GM19239 (cell line): ENCODE data around the gene PCDHGB5.
"Not testable (repeated sequence)": the region's sequence is repeated elsewhere in the genome, so short reads cannot be mapped to it uniquely, and the experiment has no call there.

Experiments
- DNase-seq: peaks from one replicate; pipeline ENCODE4 v3.0.0; 2011; ENCODE audit warnings: low spot score; ENCODE audit not compliant: insufficient read length
- FAIRE-seq: peaks from 2 replicates; lab custom pipeline; 2011; peaks lifted over from hg19 to GRCh38; lab: Jason Lieb, UNC

Gene PCDHGB5

DNA sequence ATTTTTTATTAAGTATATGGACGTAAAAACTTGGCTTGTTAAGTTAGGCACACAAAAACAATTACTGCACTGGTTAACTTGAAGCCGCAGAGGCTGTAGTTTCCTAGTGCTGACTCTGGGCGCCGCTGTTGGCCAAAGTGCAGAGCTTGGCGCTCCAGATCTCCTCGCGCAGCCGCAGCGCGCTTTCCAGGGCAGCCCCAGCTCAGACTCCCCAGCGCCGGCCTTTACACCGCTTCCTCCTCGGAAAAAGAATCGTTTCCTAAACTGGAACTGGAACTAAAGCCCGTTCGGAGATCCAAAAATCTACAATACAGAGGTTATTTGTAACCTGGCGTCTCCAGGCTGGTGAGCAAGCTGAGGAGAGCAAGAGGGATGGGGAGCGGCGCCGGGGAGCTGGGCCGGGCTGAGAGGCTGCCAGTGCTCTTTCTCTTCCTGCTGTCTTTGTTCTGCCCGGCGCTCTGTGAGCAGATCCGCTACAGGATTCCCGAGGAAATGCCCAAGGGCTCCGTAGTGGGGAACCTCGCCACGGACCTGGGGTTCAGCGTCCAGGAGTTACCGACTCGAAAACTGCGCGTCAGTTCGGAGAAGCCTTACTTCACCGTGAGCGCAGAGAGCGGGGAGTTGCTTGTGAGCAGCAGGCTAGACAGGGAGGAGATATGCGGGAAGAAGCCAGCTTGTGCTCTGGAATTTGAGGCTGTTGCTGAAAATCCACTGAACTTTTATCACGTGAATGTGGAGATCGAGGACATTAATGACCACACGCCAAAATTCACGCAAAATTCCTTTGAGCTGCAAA lies at the start of gene PCDHGB5:
Gene PCDHGB5, plus strand, starts transcription at position 192 of the 796 bp plus-strand sequence. Its CDS starts 181 bp downstream, at position 373.
- peak; percentile 86 for FAIRE-seq
- not testable (repeated sequence) for DNase-seq

DNA sequence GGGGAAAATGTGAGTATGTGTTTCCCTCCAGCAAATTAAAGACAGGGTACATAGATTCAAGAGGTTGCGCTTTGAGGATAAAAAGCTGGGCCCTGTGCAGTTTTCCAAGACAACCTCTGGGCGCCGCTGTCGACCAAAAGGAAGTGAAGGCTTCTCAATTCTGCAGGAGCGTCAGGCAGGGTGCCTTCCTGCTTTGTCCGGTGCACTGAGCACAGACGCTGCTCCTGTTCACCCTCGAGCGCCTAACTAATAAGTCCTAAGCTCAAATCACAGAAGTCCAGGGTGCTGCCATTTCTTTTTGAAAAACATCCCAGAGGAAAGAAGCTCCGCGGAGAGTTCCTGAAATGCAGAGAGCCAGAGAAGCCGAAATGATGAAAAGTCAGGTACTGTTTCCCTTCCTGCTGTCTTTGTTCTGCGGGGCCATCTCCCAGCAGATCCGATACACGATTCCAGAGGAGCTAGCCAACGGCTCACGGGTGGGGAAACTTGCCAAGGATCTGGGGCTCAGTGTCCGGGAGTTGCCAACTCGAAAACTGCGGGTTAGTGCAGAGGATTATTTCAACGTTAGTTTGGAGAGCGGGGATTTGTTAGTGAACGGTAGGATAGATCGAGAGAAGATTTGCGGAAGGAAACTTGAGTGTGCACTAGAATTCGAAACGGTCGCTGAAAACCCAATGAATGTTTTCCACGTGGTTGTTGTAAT lies 47.7 kb upstream of the PCDHGB5 start, which contains the start of gene PCDHGB1:
Gene PCDHGB1, plus strand, starts transcription at position 183 of the 703 bp plus-strand sequence. Its CDS starts 162 bp downstream, at position 345.
- DNase-seq (no peak), FAIRE-seq (no peak)

DNA sequence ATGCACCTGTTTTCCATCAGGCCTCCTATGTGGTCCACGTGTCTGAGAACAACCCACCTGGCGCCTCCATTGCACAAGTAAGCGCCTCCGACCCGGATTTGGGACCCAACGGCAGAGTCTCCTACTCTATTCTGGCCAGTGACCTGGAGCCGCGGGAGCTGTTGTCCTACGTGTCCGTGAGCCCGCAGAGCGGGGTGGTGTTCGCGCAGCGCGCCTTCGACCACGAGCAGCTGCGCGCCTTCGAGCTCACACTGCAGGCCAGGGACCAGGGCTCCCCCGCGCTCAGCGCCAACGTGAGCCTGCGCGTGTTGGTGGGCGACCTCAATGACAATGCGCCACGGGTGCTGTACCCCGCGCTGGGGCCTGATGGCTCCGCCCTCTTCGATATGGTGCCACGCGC lies 46.2 kb upstream of the PCDHGB5 start:
- DNase-seq (no peak), FAIRE-seq (no peak)

DNA sequence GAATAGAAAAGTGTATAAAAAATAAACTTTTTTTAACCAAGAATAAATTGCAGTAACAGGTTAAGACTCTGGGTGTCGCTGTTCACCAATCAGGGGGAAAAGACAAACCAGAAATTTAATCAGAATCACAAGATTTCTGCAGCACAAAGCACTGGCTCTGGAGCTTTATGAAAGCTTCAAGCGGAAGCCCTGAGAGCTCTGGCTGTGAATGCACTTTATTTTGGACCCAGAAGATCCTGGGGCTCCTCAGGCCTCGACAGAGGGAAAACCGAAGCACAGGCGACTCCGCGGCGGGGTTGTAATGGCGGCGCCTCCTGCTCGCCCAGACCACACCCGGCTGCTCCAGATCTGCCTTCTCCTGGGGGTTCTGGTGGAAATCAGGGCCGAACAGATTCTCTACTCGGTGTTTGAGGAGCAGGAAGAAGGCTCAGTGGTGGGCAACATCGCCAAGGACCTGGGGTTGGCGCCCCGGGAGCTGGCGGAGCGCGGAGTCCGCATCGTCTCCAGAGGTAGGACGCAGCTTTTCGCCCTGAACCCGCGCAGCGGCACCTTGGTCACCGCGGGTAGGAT lies 42.8 kb upstream of the PCDHGB5 start, which contains the start of gene PCDHGA4:
Gene PCDHGA4, plus strand, starts transcription at position 122 of the 570 bp plus-strand sequence. Its CDS starts 87 bp downstream, at position 209.
- FAIRE-seq, result no peak
- no peak for DNase-seq

DNA sequence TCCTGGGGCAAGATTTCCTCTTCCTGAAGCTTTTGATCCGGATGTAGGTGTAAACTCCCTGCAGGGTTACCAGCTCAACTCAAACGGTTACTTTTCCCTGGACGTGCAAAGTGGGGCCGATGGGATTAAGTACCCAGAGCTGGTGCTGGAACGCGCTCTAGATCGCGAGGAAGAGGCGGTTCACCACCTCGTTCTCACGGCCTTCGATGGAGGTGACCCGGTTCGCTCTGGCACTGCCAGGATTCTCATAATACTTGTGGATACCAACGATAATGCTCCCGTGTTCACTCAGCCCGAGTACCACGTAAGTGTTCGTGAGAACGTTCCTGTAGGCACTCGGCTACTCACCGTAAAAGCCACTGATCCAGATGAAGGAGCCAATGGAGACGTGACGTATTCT lies 42.1 kb upstream of the PCDHGB5 start:
- DNase-seq, result no peak
- no peak for FAIRE-seq

DNA sequence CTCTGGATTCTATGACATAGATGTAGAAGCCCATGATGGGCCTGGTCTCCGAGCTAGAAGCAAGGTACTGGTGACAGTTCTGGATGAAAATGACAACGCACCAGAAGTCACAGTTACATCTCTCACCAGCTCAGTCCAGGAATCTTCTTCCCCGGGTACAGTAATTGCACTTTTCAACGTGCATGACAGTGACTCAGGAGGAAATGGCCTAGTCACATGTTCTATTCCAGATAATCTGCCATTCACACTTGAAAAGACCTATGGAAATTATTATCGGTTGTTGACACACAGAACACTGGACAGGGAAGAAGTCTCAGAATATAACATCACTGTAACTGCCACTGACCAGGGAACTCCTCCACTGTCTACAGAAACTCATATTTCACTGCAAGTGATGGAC lies 41.6 kb upstream of the PCDHGB5 start:
- FAIRE-seq (no peak), DNase-seq (no peak)

DNA sequence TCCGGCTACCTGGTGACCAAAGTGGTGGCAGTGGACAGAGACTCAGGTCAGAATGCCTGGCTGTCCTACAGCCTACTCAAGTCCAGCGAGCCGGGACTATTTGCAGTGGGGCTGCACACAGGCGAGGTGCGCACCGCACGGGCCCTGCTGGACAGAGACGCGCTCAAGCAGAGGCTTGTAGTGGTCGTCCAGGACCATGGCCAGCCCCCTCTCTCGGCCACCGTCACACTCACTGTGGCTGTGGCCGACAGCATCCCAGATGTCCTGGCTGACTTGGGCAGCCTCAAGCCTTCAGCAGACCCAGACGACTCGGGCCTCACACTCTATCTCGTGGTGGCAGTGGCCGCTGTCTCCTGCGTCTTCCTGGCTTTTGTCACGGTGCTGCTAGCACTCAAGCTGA lies 40.8 kb upstream of the PCDHGB5 start:
- DNase-seq (no peak), FAIRE-seq (no peak)

DNA sequence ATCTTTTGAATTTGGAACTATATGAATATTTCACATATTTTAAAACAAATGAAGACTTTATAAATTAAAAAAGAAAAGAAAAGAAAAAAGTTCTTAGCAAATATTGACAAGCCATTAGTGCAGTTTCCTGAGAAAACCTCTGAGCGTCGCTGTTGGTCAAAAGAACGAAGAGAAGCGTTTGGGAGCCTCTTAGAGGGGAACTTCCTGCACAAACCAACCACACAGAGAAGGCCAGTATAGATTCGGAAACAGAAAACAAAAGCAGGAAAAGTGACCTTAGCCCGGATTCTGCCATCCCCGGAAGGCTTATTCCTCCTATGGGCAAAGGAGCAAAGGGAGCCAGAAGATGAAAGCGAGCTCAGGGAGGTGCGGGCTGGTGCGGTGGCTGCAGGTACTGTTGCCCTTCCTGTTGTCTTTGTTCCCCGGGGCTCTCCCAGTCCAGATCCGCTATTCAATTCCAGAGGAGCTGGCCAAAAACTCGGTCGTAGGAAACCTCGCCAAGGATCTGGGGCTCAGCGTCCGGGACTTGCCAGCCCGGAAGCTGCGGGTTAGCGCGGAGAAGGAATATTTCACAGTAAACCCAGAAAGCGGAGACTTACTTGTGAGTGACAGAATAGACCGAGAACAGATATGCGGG lies 37.8 kb upstream of the PCDHGB5 start, which contains the start of gene PCDHGB2:
Gene PCDHGB2, plus strand, starts transcription at position 205 of the 637 bp plus-strand sequence. Its CDS starts 142 bp downstream, at position 347.
- DNase-seq (peak; percentile 58), FAIRE-seq (peak; percentile 85)

DNA sequence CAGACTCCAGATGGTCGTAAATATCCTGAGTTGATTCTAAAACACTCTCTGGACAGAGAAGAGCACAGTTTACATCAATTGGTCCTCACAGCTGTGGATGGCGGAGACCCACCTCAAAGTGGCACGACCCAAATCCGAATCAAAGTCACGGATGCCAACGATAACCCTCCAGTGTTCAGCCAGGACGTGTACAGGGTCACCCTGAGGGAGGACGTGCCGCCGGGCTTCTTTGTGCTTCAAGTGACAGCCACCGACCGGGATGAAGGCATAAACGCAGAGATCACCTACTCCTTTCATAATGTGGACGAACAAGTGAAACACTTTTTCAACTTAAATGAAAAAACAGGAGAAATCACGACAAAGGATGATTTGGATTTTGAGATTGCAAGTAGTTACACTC lies 37.1 kb upstream of the PCDHGB5 start:
- FAIRE-seq (no peak), DNase-seq (no peak)

DNA sequence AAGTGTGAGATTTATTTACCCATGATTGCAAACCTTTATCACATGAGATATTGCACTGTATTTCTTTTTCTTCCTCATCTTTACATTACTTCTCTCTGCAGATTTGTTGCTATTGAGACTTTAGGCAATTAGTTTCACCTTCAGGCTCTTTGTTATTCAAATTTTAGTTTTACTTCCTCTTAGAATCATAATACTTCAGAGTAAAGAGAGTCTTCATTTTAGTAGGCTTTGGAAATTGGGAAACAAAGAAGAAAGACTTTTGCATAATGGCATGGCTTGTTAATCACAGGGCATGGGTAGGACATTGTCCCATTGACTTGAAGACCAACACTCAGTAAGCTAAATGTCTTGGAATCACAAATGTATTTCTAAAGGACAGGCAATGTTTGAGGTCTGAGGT lies 35.0 kb upstream of the PCDHGB5 start:
- FAIRE-seq (no peak), DNase-seq (no peak)

DNA sequence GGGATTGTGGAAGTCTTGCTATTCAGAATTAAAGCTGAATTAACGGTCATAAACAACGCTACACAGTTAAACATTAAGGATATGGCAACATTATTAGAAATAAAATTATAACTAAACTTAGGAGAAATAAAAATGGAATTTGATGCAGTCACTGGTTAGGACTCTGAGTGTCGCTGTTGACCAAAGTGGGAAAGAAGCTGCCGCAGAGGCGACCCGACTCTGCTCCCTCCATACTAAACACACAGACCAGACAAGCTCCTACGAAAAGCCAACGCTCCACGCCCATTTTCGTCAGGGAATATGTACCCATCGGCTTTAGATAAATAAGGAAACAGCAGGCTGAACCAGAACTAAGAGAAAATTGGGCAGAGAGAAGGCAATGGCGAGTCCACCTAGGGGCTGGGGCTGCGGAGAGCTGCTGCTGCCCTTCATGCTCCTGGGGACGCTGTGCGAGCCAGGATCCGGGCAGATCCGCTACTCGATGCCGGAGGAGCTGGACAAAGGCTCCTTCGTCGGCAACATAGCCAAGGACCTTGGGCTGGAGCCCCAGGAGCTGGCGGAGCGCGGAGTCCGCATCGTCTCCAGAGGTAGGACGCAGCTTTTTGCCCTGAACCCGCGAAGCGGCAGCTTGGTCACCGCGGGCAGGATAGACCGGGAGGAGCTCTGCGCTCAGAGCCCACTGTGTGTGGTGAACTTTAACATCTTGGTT lies 33.6 kb upstream of the PCDHGB5 start, which contains the start of gene PCDHGA5:
Gene PCDHGA5, plus strand, starts transcription at position 211 of the 709 bp plus-strand sequence. Its CDS starts 169 bp downstream, at position 380.
- DNase-seq (no peak), FAIRE-seq (no peak)

DNA sequence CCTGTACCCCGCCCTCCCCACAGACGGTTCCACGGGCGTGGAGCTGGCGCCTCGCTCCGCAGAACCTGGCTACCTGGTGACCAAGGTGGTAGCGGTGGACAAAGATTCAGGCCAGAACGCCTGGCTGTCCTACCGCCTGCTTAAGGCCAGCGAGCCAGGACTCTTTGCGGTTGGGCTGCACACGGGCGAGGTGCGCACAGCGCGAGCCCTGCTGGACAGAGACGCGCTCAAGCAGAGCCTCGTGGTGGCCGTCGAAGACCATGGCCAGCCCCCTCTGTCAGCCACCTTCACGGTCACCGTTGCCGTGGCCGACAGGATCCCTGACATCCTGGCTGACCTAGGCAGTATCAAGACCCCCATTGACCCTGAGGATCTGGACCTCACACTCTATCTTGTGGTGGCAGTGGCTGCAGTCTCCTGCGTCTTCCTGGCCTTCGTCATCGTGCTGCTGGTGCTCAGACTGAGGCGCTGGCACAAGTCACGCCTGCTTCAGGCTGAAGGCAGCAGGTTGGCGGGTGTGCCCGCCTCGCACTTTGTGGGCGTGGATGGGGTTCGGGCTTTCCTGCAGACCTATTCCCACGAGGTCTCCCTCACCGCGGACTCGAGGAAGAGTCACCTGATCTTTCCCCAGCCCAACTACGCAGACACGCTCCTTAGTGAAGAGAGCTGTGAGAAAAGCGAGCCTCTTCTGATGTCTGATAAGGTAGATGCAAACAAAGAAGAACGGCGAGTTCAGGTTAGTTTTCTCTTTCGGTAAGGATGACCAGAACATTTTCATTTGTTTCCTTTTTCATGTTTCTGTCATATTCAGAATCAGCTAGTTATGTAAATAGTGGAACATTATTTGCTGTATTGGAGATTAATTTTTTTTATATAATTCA lies 31.5 kb upstream of the PCDHGB5 start:
- DNase-seq (no peak), FAIRE-seq (no peak)

DNA sequence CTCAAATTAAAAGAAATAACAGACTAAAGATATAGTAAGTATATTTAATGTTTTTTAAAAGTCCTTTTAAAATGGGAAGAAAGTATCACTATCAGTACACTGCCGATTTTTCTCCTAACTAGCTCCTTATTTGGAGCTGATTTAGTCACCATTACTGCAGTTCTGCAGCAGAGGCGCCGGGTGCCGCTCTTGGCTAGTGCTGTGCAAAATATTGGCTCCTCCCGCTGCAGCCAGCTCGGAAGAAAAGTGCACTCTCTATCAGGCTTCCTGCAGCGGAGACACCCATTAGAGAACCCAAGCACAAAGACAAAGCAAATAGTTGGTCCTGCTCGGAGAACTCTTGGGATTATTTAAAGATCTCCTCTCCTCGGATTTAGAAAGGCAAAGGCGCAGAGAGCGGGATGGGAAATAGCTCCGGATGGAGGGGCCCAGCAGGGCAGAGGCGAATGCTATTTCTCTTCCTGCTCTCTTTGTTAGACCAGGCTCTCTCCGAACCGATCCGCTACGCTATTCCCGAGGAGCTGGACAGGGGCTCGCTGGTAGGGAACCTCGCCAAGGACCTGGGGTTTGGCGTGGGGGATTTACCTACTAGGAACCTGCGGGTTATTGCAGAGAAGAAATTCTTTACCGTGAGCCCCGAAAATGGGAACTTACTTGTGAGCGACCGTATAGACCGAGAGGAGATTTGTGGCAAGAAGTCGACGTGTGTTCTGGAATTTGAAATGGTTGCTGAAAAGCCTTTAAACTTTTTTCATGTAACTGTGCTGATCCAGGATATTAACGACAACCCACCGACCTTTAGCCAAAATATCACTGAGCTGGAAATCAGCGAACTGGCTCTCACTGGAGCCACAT lies 27.5 kb upstream of the PCDHGB5 start, which contains the start of gene PCDHGB3:
Gene PCDHGB3, plus strand, starts transcription at position 249 of the 855 bp plus-strand sequence. Its CDS starts 153 bp downstream, at position 402.
- DNase-seq (no peak), FAIRE-seq (no peak)

DNA sequence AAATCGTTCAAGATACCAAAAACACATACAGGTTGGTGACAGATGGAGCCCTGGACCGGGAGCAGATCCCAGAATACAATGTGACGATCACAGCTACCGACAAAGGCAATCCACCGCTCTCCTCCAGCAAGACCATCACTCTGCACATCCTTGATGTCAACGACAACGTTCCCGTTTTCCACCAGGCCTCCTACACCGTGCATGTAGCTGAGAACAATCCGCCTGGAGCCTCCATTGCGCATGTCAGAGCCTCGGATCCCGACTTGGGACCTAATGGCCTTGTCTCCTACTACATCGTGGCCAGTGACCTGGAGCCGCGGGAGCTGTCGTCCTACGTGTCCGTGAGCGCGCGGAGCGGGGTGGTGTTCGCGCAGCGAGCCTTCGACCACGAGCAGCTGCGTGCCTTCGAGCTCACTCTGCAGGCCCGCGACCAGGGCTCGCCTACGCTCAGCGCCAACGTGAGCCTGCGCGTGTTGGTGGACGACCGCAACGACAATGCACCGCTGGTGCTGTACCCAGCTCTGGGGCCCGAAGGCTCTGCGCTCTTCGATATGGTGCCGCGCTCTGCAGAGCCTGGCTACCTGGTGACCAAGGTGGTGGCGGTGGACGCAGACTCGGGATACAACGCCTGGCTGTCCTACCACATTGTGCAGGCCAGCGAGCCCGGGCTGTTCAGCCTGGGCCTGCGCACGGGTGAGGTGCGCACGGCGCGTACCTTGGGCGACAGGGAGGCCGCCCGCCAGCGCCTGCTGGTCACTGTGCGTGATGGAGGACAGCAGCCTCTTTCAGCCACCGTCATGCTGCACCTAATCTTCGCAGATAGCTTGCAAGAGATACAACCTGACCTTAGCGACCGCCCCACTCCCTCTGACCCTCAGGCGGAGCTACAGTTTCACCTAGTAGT lies 25.9 kb upstream of the PCDHGB5 start:
- no peak for DNase-seq
- no peak for FAIRE-seq

DNA sequence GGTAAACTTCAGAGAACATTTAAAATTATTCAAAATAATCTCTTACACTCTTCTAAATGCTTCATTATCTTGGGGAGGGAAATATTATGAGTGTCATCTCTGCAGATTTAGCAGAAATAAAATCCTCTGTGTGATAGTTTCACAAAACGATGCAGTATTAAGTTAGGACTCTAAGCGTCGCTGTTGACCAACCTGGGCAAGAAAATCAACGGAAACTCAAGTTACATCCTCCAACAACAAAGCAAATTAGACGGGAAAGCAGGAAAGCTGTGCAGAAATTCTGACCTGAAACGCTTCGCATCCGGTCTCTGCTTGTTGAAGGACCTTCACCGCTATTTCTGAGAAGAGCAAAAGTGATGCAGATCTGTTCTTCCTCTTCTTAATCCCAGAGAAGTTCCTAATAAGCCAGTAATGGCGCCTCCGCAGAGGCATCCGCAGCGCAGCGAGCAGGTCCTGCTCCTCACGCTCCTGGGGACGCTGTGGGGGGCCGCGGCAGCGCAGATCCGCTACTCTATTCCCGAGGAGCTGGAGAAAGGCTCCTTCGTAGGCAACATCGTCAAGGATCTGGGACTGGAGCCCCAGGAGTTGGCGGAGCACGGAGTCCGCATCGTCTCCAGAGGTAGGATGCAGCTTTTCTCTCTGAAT lies 24.0 kb upstream of the PCDHGB5 start, which contains the start of gene PCDHGA6:
Gene PCDHGA6, plus strand, starts transcription at position 219 of the 645 bp plus-strand sequence. Its CDS starts 193 bp downstream, at position 412.
- no peak for DNase-seq
- no peak for FAIRE-seq

DNA sequence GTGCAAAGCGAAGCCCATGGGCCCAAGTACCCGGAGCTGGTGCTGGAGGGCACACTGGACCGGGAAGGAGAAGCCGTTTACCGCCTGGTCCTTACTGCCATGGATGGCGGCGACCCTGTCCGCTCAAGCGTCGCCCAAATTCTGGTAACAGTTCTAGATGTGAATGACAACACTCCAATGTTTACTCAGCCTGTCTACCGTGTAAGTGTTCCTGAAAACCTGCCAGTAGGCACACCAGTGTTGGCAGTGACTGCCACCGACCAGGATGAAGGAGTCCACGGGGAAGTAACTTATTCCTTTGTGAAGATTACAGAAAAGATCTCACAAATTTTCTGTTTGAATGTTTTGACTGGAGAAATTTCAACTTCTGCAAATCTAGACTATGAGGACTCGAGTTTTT lies 23.1 kb upstream of the PCDHGB5 start:
- DNase-seq (no peak), FAIRE-seq (no peak)
